Hepatocyte (in vitro differentiated cells): ENCODE results near the gene COL4A2.

ENCODE experiments used
- EZH2 ChIP-seq: fragments of 200-600 bp; sonication (generic); IDR thresholded peaks from 2 replicates; pipeline ENCODE4 v1.6.1; 2016; ENCODE audit warnings: antibody characterized with exemption, mild to moderate bottlenecking, borderline replicate concordance
- EZH2phosphoT487 ChIP-seq: fragments of 200-600 bp; sonication (generic); IDR thresholded peaks from one replicate; pipeline ENCODE4 v1.6.1; 2018; ENCODE audit warnings: antibody characterized with exemption, mild to moderate bottlenecking, low read depth, moderate library complexity; ENCODE audit not compliant: unreplicated experiment, severe bottlenecking
- TF ChIP-seq, protein P1 (sequence below): fragments of 200-600 bp; sonication (generic); IDR thresholded peaks from 2 replicates; pipeline ENCODE4 v1.5.1; 2016; ENCODE audit warnings: antibody characterized with exemption, mild to moderate bottlenecking; ENCODE audit not compliant: poor library complexity

DNA sequence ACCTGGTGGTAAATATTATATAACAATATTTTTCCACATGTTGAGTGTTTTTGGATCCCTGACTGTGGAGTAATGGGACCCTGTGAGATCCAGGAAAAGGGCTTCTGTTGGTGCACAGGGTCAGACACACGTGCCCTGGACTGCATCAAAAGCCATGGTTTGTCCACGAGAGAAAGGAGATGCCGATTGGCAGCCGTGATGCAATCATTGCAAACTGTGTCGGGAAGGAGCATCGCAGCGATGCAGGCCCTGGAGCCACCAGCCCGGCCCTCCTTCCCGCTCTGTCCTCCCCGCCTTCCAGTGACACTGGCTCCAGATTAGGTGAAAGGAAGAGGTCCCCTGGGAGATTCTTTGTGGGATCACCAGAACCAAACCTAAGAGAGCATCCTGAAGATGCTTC is 9.1 kb downstream of the COL4A2 start:
- TF ChIP-seq, protein P1, sequence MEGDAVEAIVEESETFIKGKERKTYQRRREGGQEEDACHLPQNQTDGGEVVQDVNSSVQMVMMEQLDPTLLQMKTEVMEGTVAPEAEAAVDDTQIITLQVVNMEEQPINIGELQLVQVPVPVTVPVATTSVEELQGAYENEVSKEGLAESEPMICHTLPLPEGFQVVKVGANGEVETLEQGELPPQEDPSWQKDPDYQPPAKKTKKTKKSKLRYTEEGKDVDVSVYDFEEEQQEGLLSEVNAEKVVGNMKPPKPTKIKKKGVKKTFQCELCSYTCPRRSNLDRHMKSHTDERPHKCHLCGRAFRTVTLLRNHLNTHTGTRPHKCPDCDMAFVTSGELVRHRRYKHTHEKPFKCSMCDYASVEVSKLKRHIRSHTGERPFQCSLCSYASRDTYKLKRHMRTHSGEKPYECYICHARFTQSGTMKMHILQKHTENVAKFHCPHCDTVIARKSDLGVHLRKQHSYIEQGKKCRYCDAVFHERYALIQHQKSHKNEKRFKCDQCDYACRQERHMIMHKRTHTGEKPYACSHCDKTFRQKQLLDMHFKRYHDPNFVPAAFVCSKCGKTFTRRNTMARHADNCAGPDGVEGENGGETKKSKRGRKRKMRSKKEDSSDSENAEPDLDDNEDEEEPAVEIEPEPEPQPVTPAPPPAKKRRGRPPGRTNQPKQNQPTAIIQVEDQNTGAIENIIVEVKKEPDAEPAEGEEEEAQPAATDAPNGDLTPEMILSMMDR, result no peak
- TF ChIP-seq EZH2, result no peak
- no peak for TF ChIP-seq EZH2phosphoT487
